ENCODE measurements around the gene SECISBP2. TPM values are rescaled to one million over a fixed set of nuclear protein-coding genes. Genes with fewer than 3 reads are reported as not detected.

Gene SECISBP2
- total RNA-seq, 2 donors from 2014 or later, result 43.1 to 63.6 TPM

GRCh38 chr9:89379508-89380115, 61.3 kb downstream of the SECISBP2 start:
- Mint-ChIP-seq H3K9me3 (no peaks in the 10 kb centered on the region), H3K4me1 (ENCODE audit: low read depth in 2 of 2) (peaks cover 44 to 46% of the 10 kb centered on the region in 2 donors), H3K36me3 (peaks cover 5% of the 10 kb centered on the region), H3K27ac (peak overlapping the region; percentile 76 to 87), H3K4me3 (no peak overlapping the region), H3K27me3 (no peaks in the 10 kb centered on the region)
- DNase-seq (ENCODE audit: low spot score) (no peak), ATAC-seq (no peak)

- Mint-ChIP-seq H3K4me1 (ENCODE audit: low read depth in 2 of 2) (peaks cover 37 to 44% of the 10 kb centered on the region in 2 donors), H3K4me3 (no peak overlapping the region), H3K36me3 (peaks cover 5% of the 10 kb centered on the region), H3K27me3 (no peaks in the 10 kb centered on the region), H3K27ac (peak overlapping the region; percentile 43 to 87), H3K9me3 (no peaks in the 10 kb centered on the region)
- DNase-seq (ENCODE audit: low spot score), result no peak
- ATAC-seq, result no peak
These were observed 62.4 kb downstream of the SECISBP2 start for GRCh38 chr9:89380437-89381307.

GRCh38 chr9:89381308-89381609, 63.0 kb downstream of the SECISBP2 start:
- peak overlapping the region; percentile 43 to 87 for H3K27ac Mint-ChIP-seq
- ATAC-seq (no peak), DNase-seq (ENCODE audit: low spot score) (no peak)
- no peaks in the 10 kb centered on the region for H3K27me3 Mint-ChIP-seq
- peaks cover 8% of the 10 kb centered on the region for H3K36me3 Mint-ChIP-seq
- peaks cover 32 to 47% of the 10 kb centered on the region in 2 donors for H3K4me1 Mint-ChIP-seq (ENCODE audit: low read depth in 2 of 2)
- H3K4me3 Mint-ChIP-seq, result no peak overlapping the region
- H3K9me3 Mint-ChIP-seq, result no peaks in the 10 kb centered on the region

GRCh38 chr9:89382026-89382986, 64.0 kb downstream of the SECISBP2 start:
- no peaks in the 10 kb centered on the region for H3K27me3 Mint-ChIP-seq
- H3K4me1 Mint-ChIP-seq (ENCODE audit: low read depth in 2 of 2), result peaks cover 24 to 47% of the 10 kb centered on the region in 2 donors
- H3K9me3 Mint-ChIP-seq, result no peaks in the 10 kb centered on the region
- no peak for DNase-seq (ENCODE audit: low spot score)
- ATAC-seq, result no peak
- peaks cover 11% of the 10 kb centered on the region for H3K36me3 Mint-ChIP-seq
- peak overlapping the region; percentile 58 to 71 for H3K27ac Mint-ChIP-seq
- no peak overlapping the region for H3K4me3 Mint-ChIP-seq

DNA sequence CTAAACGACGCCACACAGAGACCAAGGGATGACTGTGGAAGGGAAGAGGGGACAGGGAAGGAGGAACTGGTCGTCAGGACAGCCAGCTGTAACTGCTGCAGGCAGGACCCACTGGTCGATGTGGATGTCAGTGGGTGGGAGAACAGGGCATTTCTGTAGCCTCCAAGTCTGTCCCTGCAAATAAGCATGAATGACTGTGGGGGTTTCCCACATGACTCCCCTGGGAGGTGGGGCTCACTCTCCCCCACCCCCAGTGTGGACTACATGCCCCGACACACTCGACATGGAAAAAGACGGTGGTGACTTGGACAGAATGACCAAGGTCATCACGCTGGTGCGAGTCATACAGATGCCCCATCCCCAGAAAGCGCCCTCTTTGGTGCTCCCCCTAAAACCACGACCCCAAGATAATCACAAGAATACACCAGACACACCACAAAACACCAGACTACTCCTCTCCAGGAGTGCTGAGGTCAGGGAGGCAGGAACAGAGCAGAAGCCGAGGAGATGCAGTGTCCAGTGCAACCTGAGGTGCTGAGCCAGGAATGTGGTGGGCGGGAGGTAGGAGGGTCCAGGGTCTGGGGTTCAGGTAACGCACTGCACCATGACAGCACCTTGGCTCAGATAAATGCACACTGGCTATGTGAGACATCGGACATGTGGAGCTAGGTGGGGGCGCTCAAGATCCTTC, 64.9 kb downstream of the SECISBP2 start:
- no peaks in the 10 kb centered on the region for H3K9me3 Mint-ChIP-seq
- H3K36me3 Mint-ChIP-seq, result peaks cover 11% of the 10 kb centered on the region
- H3K27me3 Mint-ChIP-seq, result no peaks in the 10 kb centered on the region
- no peak for ATAC-seq
- no peak overlapping the region for H3K4me3 Mint-ChIP-seq
- peak overlapping the region; percentile 58 to 71 for H3K27ac Mint-ChIP-seq
- DNase-seq (ENCODE audit: low spot score), result no peak
- H3K4me1 Mint-ChIP-seq (ENCODE audit: low read depth in 2 of 2), result peaks cover 28 to 56% of the 10 kb centered on the region in 2 donors

DNA sequence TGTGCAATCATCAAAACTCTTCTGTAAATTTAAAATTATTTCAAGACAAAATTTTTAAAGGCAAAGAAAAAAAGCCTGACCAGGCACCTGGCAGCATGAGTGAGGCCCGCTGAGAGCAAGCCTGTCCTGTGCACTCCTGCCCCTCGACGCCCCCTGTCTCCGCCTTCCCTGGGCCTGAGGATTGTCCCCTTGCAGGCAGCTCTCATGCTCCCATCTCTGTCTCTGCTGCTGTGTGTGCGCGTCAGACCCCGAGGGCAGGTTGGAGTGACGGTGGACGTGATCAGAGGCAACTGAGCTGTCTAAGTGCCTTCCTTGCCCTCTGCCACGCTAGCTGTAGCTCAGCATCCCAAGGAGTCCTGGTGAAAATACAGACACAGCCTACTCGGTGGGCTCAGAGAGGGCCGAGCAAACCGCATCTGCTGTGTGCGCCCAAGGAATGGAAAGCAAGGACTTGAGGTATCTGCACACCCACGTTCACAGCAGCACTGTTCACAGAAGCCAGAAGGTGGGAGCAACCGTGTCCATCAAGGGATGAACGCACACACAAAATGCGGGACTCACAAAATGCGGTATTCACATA, 65.5 kb downstream of the SECISBP2 start:
- no peaks in the 10 kb centered on the region for H3K27me3 Mint-ChIP-seq
- peaks cover 32 to 61% of the 10 kb centered on the region in 2 donors for H3K4me1 Mint-ChIP-seq (ENCODE audit: low read depth in 2 of 2)
- peak overlapping the region; percentile 58 to 83 for H3K27ac Mint-ChIP-seq
- no peak for DNase-seq (ENCODE audit: low spot score)
- peaks cover 11% of the 10 kb centered on the region for H3K36me3 Mint-ChIP-seq
- H3K9me3 Mint-ChIP-seq, result no peaks in the 10 kb centered on the region
- no peak for ATAC-seq
- no peak overlapping the region for H3K4me3 Mint-ChIP-seq

- Mint-ChIP-seq H3K36me3 (peaks cover 11% of the 10 kb centered on the region), H3K4me3 (no peak overlapping the region), H3K27ac (peak overlapping the region; percentile 41 to 83), H3K4me1 (ENCODE audit: low read depth in 2 of 2) (peaks cover 31 to 60% of the 10 kb centered on the region in 2 donors), H3K9me3 (no peaks in the 10 kb centered on the region), H3K27me3 (no peaks in the 10 kb centered on the region)
- DNase-seq (ENCODE audit: low spot score) (no peak), ATAC-seq (no peak)
These were observed 66.5 kb downstream of the SECISBP2 start for GRCh38 chr9:89384783-89385182.

- H3K36me3 Mint-ChIP-seq, result peaks cover 11% of the 10 kb centered on the region
- H3K4me1 Mint-ChIP-seq (ENCODE audit: low read depth in 2 of 2), result peaks cover 45 to 60% of the 10 kb centered on the region in 2 donors
- DNase-seq (ENCODE audit: low spot score), result no peak
- no peak overlapping the region for H3K4me3 Mint-ChIP-seq
- no peaks in the 10 kb centered on the region for H3K27me3 Mint-ChIP-seq
- H3K9me3 Mint-ChIP-seq, result no peaks in the 10 kb centered on the region
- no peak for ATAC-seq
- H3K27ac Mint-ChIP-seq, result peak overlapping the region; percentile 58 to 96
These were observed 67.9 kb downstream of the SECISBP2 start for GRCh38 chr9:89386206-89386605.

- DNase-seq (ENCODE audit: low spot score) (no peak), ATAC-seq (no peak)
- H3K36me3 Mint-ChIP-seq, result peaks cover 11% of the 10 kb centered on the region
- peak overlapping the region; percentile 58 to 96 for H3K27ac Mint-ChIP-seq
- H3K4me1 Mint-ChIP-seq (ENCODE audit: low read depth in 2 of 2), result peaks cover 45 to 54% of the 10 kb centered on the region in 2 donors
- H3K27me3 Mint-ChIP-seq, result no peaks in the 10 kb centered on the region
- H3K4me3 Mint-ChIP-seq, result no peak overlapping the region
- H3K9me3 Mint-ChIP-seq, result no peaks in the 10 kb centered on the region
These were observed 68.5 kb downstream of the SECISBP2 start for GRCh38 chr9:89386797-89387196.

GRCh38 chr9:89387197-89387849, 69.0 kb downstream of the SECISBP2 start:
- ATAC-seq (no peak), DNase-seq (ENCODE audit: low spot score) (no peak)
- peak overlapping the region; percentile 86 to 96 for H3K27ac Mint-ChIP-seq
- peaks cover 11% of the 10 kb centered on the region for H3K36me3 Mint-ChIP-seq
- peaks cover 45 to 51% of the 10 kb centered on the region in 2 donors for H3K4me1 Mint-ChIP-seq (ENCODE audit: low read depth in 2 of 2)
- H3K9me3 Mint-ChIP-seq, result no peaks in the 10 kb centered on the region
- H3K27me3 Mint-ChIP-seq, result no peaks in the 10 kb centered on the region
- peak overlapping the region; percentile 48 for H3K4me3 Mint-ChIP-seq

- Mint-ChIP-seq H3K27me3 (no peaks in the 10 kb centered on the region), H3K36me3 (peaks cover 9% of the 10 kb centered on the region), H3K4me3 (peak overlapping the region; percentile 48), H3K27ac (peak overlapping the region; percentile 86 to 96), H3K4me1 (ENCODE audit: low read depth in 2 of 2) (peaks cover 41 to 48% of the 10 kb centered on the region in 2 donors), H3K9me3 (no peaks in the 10 kb centered on the region)
- ATAC-seq, result peak; percentile 83 to 92
- DNase-seq (ENCODE audit: low spot score), result peak; percentile 84
These were observed 70.0 kb downstream of the SECISBP2 start for GRCh38 chr9:89388084-89388867.

GRCh38 chr9:89388868-89389177, 70.5 kb downstream of the SECISBP2 start:
- no peaks in the 10 kb centered on the region for H3K9me3 Mint-ChIP-seq
- DNase-seq (ENCODE audit: low spot score) (no peak), ATAC-seq (no peak)
- H3K36me3 Mint-ChIP-seq, result peaks cover 13% of the 10 kb centered on the region
- H3K4me3 Mint-ChIP-seq, result no peak overlapping the region
- H3K27ac Mint-ChIP-seq, result peak overlapping the region; percentile 86 to 96
- peaks cover 42 to 46% of the 10 kb centered on the region in 2 donors for H3K4me1 Mint-ChIP-seq (ENCODE audit: low read depth in 2 of 2)
- no peaks in the 10 kb centered on the region for H3K27me3 Mint-ChIP-seq
